ENCODE data around the gene MMP24.

MMP24 gene

DNA sequence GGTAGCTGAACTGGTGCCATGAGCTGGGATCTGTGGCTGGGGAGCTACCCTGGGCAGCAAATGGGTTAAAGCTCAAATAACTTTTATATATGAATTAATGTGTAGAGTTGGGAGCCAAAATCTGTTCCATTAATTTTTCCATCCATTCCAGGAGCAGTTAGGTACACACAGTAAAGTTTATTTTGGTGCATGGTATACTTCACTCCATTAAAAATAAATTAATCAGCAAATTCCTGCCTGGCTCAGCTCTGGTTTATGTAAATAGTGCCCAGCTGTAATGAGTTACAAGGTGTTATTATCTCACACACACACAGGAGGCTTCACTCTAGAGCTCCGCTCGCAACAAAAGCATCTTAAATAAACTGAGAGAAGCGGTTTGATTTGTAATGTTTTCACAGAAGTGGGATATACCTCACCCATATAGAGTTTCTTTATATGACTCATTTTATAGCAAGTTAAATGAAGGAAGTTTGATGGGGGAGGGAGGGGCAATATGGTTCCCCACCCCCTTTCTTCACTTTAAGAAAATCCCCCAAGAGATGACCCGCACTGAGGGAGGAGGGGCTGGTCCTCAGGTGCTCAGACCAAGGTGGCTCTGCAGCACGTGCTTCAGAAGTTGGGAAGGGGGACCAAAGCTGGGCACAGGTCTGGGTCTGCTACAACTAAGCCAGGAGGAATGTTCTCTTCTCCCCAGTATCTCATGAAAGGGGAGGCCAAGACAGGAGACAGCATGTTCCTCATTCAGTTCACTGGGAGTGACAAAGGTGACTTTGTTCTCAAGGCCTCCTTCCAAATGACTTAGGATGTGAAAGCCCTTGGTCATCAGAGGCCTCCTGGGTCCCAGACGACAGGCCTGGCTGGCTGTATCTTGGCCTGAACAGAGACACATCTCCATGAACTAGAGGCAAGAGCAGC, 76.2 kb downstream of the MMP24 start:
- no peak for TF ChIP-seq Cebpa-rat (IDR thresholded peaks at IDR 0.05)
- no peak overlapping the region for H3K27ac ChIP-seq
- no peak overlapping the region for H3K4me3 ChIP-seq
- H3K27me3 ChIP-seq, result no peaks in the 10 kb centered on the region
- peaks cover 0 to 31% (median 0%) of the 10 kb centered on the region in 11 experiments; a peak in 3 of 22 replicates for H4K20me1 ChIP-seq
- no peaks in the 10 kb centered on the region for H3K9me3 ChIP-seq (replicated peaks in 1 of 11)
- no peak overlapping the region for H3K4me2 ChIP-seq
- peaks cover 5 to 44% (median 27%) of the 10 kb centered on the region in 11 experiments; a peak in 17 of 22 replicates for H3K36me3 ChIP-seq
- no peak overlapping the region for H3K9ac ChIP-seq
- peaks cover 4 to 48% (median 16%) of the 10 kb centered on the region in 10 experiments; a peak in 19 of 20 replicates for H3K4me1 ChIP-seq

DNA sequence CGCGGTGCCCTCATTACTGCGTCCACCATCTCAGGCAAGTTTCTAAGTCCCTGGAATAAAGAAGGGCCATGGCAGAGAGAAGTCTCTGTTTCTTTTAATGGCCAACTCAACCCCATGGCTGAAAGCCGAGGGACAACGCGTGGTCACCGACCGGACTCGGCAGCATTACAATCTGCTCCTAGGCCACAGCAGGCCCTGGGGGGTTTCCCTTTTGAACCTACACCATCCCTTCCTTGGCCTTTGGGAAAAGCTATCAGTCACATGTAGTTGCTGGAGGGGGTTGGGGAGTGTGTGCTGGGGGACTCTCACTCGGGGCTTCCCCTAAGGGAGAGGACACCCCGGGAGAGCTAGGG, 76.9 kb downstream of the MMP24 start:
- Histone ChIP-seq H3K27ac (no peak overlapping the region), H3K27me3 (no peaks in the 10 kb centered on the region), H3K4me3 (no peak overlapping the region), H3K4me1 (peaks cover 11 to 49% (median 23%) of the 10 kb centered on the region in 10 experiments; a peak in 19 of 20 replicates), H4K20me1 (peaks cover 0 to 38% (median 0%) of the 10 kb centered on the region in 11 experiments; a peak in 3 of 22 replicates), H3K4me2 (peak overlapping the region in 1 of 11 experiments; percentile 89; a peak in 1 of 22 replicates), H3K36me3 (peaks cover 5 to 51% (median 27%) of the 10 kb centered on the region in 11 experiments; a peak in 17 of 22 replicates), H3K9me3 (replicated peaks in 1 of 11) (no peaks in the 10 kb centered on the region), H3K9ac (0 out of 22 replicates have a peak overlapping the region, but pooled peaks of 1 of the 11 experiments have one; percentile 7)
- TF ChIP-seq Cebpa-rat (IDR thresholded peaks at IDR 0.05), result no peak

DNA sequence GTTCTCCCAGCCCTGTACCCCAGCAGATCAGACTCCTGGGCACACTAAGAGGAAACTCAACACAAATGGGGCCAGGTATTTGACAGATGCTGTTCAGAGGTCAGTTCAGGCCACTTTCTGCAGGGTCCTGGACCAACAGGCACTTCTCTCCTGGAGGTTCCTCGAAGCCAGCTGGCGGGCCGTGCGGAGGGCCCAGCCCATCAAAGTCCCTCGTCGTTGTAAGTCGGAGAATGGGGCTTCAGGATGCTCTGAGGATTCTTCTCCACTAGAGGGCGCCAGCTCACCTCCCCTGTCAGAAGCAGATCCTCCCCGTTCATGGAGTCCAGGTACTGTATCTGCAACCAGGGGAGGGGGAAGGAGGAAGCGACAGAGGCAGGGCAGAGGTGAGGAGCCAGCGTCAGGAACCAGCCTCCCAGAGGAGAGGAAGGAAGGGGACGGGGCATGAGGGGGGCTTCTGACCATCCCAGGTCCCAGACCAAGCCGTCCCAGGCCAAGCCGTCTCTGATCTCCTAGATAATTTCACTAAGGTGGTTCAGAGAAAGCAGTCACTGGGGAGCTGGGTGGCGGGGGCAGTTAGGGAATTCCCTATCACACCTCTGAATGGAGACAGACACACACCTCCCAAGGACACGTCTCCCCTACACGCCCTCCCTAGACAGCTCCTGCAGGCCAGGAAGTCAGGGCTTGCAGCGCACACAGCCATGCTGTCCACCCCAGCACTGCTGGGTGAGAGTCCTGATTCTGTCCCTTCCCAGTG, 77.4 kb downstream of the MMP24 start:
- TF ChIP-seq Cebpa-rat (IDR thresholded peaks at IDR 0.05), result no peak
- H3K36me3 ChIP-seq, result peaks cover 5 to 53% (median 31%) of the 10 kb centered on the region in 11 experiments; a peak in 18 of 22 replicates
- H3K4me1 ChIP-seq, result peaks cover 11 to 51% (median 24%) of the 10 kb centered on the region in 10 experiments; a peak in 19 of 20 replicates
- peak overlapping the region in 2 of 11 experiments; percentile 89 to 92; a peak in 3 of 22 replicates for H3K4me2 ChIP-seq
- no peaks in the 10 kb centered on the region for H3K9me3 ChIP-seq (replicated peaks in 1 of 11)
- H3K27me3 ChIP-seq, result no peaks in the 10 kb centered on the region
- 0 out of 22 replicates have a peak overlapping the region, but pooled peaks of 1 of the 11 experiments have one; percentile 7 for H3K9ac ChIP-seq
- H4K20me1 ChIP-seq, result peaks cover 0 to 41% (median 0%) of the 10 kb centered on the region in 11 experiments; a peak in 3 of 22 replicates
- H3K27ac ChIP-seq, result peak overlapping the region in 1 of 11 experiments; percentile 76; a peak in 2 of 22 replicates
- H3K4me3 ChIP-seq, result no peak overlapping the region

DNA sequence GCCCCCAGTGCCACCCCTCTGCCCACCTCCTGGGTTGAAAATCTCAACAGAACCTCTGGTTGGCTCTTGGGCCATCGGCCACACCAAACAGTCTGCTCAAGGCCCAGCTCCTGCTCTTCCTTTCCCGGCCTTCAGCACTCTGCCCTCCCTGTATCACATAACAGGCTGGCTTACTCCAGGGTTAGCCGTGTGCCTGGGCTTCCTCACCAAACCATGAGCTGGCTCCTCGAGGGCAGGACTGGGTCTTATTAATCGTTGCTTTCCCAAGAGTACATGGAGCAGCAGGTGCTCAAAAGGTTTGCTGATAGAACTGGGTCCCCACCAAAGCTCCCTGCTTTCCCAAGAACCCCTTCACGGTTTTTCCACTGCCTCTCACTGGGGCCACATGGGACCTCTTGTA, 78.5 kb downstream of the MMP24 start:
- Histone ChIP-seq H4K20me1 (peaks cover 0 to 41% (median 0%) of the 10 kb centered on the region in 11 experiments; a peak in 3 of 22 replicates), H3K4me3 (no peak overlapping the region), H3K9ac (peak overlapping the region in 5 of 11 experiments; percentile 14 to 64 (median 48); a peak in 6 of 22 replicates), H3K27ac (peak overlapping the region in 8 of 11 experiments; percentile 1 to 87 (median 55); a peak in 10 of 22 replicates), H3K4me1 (peaks cover 11 to 51% (median 24%) of the 10 kb centered on the region in 10 experiments; a peak in 19 of 20 replicates), H3K4me2 (peak overlapping the region in 4 of 11 experiments; percentile 65 to 92 (median 82); a peak in 7 of 22 replicates), H3K27me3 (no peaks in the 10 kb centered on the region), H3K9me3 (replicated peaks in 1 of 11) (no peaks in the 10 kb centered on the region), H3K36me3 (peaks cover 6 to 63% (median 38%) of the 10 kb centered on the region in 11 experiments; a peak in 20 of 22 replicates)
- no peak for TF ChIP-seq Cebpa-rat (IDR thresholded peaks at IDR 0.05)

DNA sequence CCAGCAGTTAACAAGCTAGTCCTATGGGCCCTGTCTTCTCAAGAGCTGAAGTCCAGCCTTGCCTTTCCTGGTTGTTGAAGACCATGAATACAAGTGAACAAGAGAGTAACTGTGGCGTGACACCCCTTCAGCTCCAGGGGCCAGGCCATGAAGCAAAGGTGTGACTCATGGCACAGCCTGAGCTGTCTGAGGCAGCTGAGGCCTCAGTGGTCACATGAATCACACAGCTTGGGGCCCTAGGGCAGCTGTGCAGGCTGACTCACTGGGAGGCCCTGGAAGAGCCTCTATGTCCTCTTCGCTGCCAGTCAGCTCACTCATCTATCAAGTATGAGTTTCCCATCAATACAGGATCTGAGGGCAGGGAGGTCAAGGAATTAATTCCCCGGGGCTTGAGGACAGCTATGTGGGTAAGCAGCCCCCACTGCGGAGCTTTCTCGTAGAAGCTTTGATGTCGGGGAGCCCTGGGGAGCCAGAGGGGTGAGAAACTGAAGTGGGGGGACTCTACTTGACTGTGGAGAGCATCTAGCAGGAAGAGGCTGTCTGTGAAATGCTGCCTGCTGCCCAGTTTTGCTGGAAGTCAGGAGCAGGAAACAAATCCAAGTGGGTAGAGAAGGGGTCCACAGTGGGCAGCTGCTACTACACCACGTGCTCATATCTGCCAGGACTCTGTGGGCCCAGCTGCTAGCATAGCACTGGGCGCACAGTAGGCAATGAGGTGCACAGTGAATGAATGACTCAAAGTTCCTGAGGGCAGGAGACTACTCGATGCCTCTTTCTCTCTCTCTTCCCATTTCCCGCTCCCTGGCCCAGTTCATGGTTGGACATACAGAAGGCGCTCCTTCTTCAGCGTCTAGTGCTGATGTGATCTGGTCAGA, 79.4 kb downstream of the MMP24 start:
- H3K9ac ChIP-seq, result peak overlapping the region in 5 of 11 experiments; percentile 14 to 64 (median 48); a peak in 9 of 22 replicates
- H3K27ac ChIP-seq, result peak overlapping the region in 7 of 11 experiments; percentile 13 to 87 (median 69); a peak in 12 of 22 replicates
- H3K4me3 ChIP-seq, result no peak overlapping the region; a peak in 1 of 20 replicates
- H4K20me1 ChIP-seq, result peaks cover 0 to 41% (median 0%) of the 10 kb centered on the region in 11 experiments; a peak in 3 of 22 replicates
- peak overlapping the region in 5 of 11 experiments; percentile 21 to 92 (median 76); a peak in 9 of 22 replicates for H3K4me2 ChIP-seq
- TF ChIP-seq Cebpa-rat (IDR thresholded peaks at IDR 0.05), result no peak
- H3K36me3 ChIP-seq, result peaks cover 10 to 67% (median 43%) of the 10 kb centered on the region in 11 experiments; a peak in 20 of 22 replicates
- H3K9me3 ChIP-seq (replicated peaks in 1 of 11), result no peaks in the 10 kb centered on the region
- H3K4me1 ChIP-seq, result peaks cover 11 to 51% (median 24%) of the 10 kb centered on the region in 10 experiments; a peak in 19 of 20 replicates
- no peaks in the 10 kb centered on the region for H3K27me3 ChIP-seq

DNA sequence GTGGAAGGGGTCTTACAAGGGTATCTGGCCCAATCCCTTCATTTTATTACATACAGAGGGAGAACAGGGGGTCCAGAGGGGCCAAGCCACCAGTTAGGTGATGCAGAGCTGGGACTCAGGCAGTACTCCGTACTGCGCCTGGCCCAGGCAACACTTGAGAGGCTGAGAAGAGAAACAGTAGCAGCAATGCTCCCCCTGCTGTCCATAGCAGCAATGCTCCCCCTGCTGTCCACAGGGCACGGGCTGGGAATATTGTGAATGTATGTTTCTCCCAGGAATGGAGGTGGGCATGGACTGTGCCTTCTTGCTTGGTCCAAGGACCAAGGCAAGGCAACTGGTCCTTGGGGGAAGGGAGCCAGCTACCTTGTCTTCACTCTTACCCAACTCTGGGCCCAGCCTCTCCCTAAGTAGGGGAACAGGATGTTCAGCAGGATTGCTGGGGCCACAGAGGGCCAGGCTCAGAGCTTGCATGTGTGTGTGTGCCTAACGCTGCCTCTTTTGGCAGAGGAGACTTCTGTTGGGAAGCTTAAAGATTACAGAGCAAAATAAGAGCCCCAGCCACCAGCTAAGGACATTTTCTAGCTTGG, 80.5 kb downstream of the MMP24 start:
- Histone ChIP-seq H3K36me3 (peaks cover 21 to 71% (median 49%) of the 10 kb centered on the region in 11 experiments; a peak in 21 of 22 replicates), H3K9ac (peak overlapping the region in 2 of 11 experiments; percentile 53 to 64; a peak in 2 of 22 replicates), H3K27me3 (no peaks in the 10 kb centered on the region), H3K4me2 (peak overlapping the region in 3 of 11 experiments; percentile 76 to 92 (median 89); a peak in 6 of 22 replicates), H3K4me1 (peaks cover 11 to 56% (median 25%) of the 10 kb centered on the region in 10 experiments; a peak in 19 of 20 replicates), H4K20me1 (peaks cover 0 to 41% (median 0%) of the 10 kb centered on the region in 11 experiments; a peak in 3 of 22 replicates), H3K27ac (peak overlapping the region in 3 of 11 experiments; percentile 69 to 87 (median 76); a peak in 7 of 22 replicates), H3K9me3 (replicated peaks in 1 of 11) (no peaks in the 10 kb centered on the region), H3K4me3 (no peak overlapping the region)
- TF ChIP-seq Cebpa-rat (IDR thresholded peaks at IDR 0.05), result no peak
